ENCODE measurements around the gene BMX.

BMX gene

DNA sequence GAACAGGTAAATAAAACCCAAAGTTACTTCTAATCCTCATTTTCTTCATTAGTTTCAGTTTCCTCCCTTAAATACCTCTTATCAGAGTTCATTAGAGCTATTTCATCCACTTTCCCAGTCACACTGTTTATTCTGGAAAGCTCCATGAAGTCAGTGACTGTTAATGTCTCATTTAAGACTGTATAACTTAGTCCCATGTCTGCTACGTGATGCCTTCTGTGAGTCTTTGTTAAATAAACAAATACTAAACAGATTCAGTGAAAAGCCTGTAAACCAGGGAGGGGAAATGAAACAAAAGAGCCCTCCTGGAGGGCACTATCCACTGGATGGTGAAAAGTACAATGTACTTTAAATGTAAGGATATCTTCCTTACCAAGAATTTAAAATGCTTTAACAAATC lies 75.4 kb downstream of the BMX start:
- no peak for DNase-seq

DNA sequence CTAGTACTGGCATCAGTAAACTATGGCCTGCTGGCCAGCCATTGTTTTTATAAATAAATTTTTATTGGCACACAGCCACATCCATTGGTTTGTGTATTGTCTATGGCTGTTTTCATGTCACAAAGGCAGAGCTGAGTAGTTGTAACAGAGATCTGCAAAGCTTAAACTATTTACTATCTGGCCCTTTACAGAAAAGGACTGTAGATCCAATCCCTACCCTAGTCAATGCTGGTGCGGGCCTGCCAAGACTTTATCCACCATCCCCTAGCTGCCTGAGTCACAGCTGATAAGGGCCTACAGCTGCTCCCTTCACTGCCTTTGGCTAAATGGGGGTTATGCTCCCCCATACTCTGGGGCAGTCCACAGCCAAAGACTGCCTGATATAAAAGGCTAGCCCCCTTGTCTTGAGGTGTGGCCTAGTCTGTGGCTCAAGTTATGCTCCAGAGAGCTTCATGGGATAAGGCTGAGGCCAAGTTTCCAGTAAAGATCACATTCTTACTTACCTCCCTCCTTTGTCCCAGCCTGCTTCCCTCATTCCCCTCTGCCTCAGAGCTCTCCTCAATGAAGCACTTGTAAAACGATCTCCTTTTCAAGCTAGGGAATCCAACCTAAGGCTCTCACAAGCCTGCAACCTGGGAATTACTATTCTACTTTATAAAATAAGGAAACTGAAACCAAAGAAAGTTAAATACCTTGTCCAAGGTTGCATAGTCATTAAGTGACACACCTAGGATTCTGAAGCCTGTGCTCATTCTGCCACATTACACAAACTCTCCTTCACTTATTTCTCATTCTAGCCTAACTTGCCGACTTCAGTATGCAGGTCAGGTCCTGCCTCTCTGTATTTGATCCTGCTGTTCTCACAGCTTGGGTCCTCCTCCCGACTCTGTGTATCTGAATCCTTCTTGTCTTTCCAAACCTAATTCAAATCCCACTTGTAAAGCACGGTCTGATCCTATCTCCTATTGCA lies 79.5 kb downstream of the BMX start:
- no peak for DNase-seq

DNA sequence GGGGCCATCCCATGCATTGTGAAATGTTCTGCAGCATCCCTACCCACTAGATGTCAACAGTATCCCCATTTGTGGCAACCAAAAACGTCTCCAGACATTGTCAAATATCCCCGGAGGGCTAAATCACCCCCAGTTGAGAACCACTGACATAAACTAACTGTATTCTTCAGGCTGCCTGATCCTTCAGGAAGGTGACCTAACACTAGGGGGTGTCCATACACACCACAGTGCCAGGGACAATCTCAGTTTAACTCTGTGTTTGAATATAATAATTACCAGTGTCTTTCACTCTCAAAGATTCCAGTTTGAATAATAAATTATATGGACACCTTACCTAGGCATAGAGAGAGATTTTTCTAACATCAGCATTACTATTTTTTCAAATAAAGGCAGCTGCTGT lies 93.8 kb downstream of the BMX start:
- no peak for DNase-seq

DNA sequence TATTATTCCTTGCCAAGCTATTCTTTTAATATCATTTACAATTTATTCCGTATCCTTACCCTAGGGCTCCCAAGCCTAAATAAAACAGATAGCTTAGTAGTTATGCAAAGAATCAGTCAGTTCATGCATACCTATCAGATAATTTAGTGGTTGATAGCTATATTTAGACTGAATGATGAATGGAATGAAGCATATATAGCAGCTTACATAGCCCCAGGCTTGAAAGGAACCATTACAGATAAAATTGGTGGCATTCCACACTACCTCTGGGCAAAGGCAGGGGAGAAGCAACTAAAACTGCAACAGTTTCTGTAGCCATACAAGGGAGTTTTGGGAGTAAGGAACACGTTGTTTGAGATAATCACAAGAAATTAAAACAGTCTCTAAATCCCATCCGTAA lies 97.4 kb downstream of the BMX start:
- no peak for DNase-seq

DNA sequence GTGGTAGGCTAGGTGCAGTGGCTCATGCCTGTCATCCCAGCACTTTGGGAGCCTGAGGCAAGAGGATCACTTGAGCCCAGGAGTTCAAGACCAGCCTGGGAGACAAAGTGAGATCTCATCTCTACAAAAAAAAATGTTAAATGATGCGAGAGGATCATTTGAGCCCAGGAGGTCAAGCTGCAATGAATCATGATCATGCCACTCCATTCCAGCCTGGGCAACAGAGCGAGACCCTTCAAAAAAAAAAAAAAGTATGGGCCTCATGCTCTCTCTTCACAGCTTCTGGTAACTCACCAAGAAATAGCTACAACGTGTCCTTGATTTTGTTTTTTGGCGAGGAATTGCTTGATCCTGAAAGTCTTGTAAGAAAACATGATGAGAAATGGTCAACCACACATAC lies 98.9 kb downstream of the BMX start:
- no peak for DNase-seq

DNA sequence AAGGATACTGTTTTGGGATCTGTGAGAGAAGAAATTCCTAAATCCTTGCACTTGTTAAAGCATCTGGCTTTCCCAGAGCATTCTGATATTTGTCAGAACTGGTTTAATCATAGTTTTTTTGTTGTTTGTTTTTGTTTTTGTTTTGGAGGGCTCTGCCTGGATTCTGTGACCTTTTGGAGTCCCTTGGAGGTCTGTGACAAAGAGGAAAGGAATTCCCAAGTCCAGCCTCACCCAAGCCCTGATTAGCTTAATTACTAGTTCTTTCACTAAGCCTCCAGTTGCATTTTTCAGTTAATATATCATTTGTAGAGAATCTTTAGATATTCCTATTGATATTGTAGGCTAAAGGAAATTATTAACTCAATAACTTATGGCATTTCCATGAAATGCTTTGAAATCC lies 99.4 kb downstream of the BMX start:
- no peak for DNase-seq

DNA sequence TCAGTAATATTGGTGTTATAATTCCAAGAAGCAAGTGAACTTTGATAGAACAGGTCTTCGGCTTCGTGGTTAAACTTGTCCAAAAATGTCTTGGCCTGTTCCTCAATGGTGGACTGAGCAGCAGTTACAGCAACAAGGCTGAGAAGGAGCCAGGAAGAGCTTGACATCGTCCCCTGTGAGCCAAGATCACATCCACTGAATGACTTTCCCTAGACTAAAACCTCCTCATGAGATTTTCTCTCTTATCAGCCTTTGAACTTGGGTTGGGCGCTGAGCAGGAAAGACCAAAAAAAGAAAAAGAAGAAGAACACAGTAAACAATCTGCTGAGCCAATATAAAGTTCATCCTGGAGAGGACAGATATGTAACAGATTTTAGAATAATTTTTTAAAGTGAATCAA lies 100.1 kb downstream of the BMX start, which contains the start of gene ACE2:
Gene ACE2, minus strand, starts transcription at position 216 of the 400 bp plus-strand sequence. Its CDS starts 49 bp downstream, at position 167.
- DNase-seq: no peak

DNA sequence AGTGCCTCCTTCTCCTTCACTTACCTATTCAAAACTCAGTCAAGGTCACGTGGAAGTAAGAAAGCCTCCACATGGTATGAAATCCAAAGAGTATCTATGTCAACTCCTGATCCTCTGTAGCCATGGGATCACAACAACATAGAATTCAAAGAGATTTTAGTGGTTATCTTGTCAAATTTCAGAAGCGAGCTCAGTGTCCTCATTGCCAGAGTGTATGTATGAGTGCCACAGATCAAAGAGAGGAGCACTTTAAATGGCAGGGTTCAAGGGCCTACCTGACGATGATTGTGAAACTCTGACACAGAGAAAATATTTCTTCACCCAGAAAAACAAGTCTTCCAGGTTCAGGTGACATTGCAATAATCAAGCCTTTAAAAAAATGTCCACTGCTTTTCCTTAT lies 101.3 kb downstream of the BMX start:
- DNase-seq: no peak

DNA sequence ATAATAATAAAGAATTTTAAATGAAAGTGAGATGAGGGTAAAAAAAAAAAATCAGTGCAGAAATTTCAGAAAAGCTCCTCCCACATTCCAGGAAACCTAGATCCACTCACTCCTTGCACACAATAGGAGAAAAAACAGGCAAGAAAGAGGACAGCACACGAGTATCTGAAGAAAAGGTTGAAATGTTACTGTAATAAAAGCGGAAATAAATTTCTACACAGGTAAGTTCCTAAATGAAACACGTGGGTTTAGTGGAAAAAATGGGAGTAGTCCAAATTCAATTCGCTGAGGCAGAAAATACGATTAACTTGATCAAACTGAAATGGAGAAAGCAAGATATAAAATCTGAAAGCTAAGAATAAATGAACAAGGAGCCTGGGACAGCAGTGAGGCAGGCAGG lies 102.2 kb downstream of the BMX start:
- DNase-seq: no peak

DNA sequence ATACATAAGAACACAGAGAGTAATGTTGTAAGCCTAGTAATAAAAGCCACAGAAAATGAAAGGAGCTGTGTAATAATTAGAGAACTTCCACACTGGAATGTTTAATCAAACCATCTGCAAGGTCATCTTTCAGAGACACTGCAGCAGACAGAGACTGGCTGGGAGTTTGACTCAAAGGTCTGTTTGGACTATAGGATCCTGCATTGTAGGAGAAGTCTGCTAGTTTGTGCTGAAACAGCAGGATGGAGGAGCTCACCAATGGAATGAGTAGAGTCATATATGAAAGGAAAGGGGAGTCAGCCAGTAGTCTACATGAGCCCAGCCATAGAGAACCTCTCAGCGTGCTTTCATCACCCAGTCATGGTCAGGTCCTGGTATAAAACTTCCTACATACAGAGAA lies 104.6 kb downstream of the BMX start:
- no peak for DNase-seq
